Loucy (cell line): Measurements from ENCODE around the gene PTRH2.

Experiments used
- H2AFZ ChIP-seq: fragments of 200-600 bp; sonication (generic); 2 replicates; pipeline ENCODE4 v1.6.0; 2016; ENCODE audit warnings: antibody characterized with exemption, mild to moderate bottlenecking, low read length, moderate library complexity
- H3F3A ChIP-seq: fragments of 200-600 bp; 2 replicates; pipeline ENCODE4 v1.6.0; 2016; ENCODE audit warnings: antibody characterized with exemption, low read depth, mild to moderate bottlenecking
- H3K27me3 ChIP-seq: fragments of 200-600 bp; sonication (generic); 2 replicates; pipeline ENCODE4 v1.6.1; 2014; ENCODE audit warnings: low read length, mild to moderate bottlenecking; ENCODE audit not compliant: insufficient read depth, poor library complexity, severe bottlenecking
- H3K36me3 ChIP-seq: fragments of 200-600 bp; sonication (generic); 2 replicates; pipeline ENCODE4 v1.6.1; 2016; ENCODE audit warnings: low read length; ENCODE audit not compliant: insufficient read depth
- H3K4me1 ChIP-seq: fragments of 200-600 bp; sonication (generic); 2 replicates; pipeline ENCODE4 v1.5.1; 2014; ENCODE audit warnings: low read length, mild to moderate bottlenecking; ENCODE audit not compliant: insufficient read depth, poor library complexity, severe bottlenecking
- H3K4me2 ChIP-seq: fragments of 200-600 bp; sonication (generic); 2 replicates; pipeline ENCODE4 v1.6.0; 2014; ENCODE audit warnings: antibody characterized with exemption, low read length, low read depth, mild to moderate bottlenecking; ENCODE audit not compliant: poor library complexity, severe bottlenecking
- H3K4me3 ChIP-seq: fragments of 200-600 bp; sonication (generic); 2 replicates; pipeline ENCODE4 v1.5.1; 2014; ENCODE audit warnings: low read length, mild to moderate bottlenecking, mixed read lengths; ENCODE audit not compliant: poor library complexity, severe bottlenecking
- H3K79me2 ChIP-seq: fragments of 200-600 bp; sonication (generic); 2 replicates; pipeline ENCODE4 v1.6.1; 2014; ENCODE audit warnings: low read length; ENCODE audit not compliant: insufficient read depth
- H3K9ac ChIP-seq: fragments of 200-600 bp; sonication (generic); 2 replicates; pipeline ENCODE4 v1.6.0; 2014; ENCODE audit warnings: mild to moderate bottlenecking, low read depth, low read length, moderate library complexity; ENCODE audit not compliant: poor library complexity, severe bottlenecking
- H3K9me2 ChIP-seq: fragments of 200-600 bp; sonication (generic); replicated peaks from 2 replicates; pipeline ENCODE4 v1.6.1; 2016; ENCODE audit warnings: low read depth, low read length, mixed read lengths
- H3K9me3 ChIP-seq: fragments of 200-600 bp; sonication (generic); 2 replicates; pipeline ENCODE4 v1.6.1; 2014; ENCODE audit warnings: mild to moderate bottlenecking, antibody characterized with exemption, low read length, low read depth; ENCODE audit not compliant: insufficient read depth
- H4K20me1 ChIP-seq: fragments of 200-600 bp; sonication (generic); 2 replicates; pipeline ENCODE4 v1.6.0; 2014; ENCODE audit warnings: antibody characterized with exemption, low read length, mild to moderate bottlenecking; ENCODE audit not compliant: insufficient read depth, poor library complexity, severe bottlenecking
- EZH2phosphoT487 ChIP-seq: fragments of 200-600 bp; IDR thresholded peaks from 2 replicates; pipeline ENCODE4 v1.6.1; 2018; ENCODE audit warnings: antibody characterized with exemption, mild to moderate bottlenecking, moderate library complexity, borderline replicate concordance
- TF ChIP-seq, protein P1 (sequence below): fragments of 200-600 bp; sonication (generic); conservative IDR thresholded peaks from 2 replicates; pipeline ENCODE4 v1.5.1; 2014; ENCODE audit warnings: mild to moderate bottlenecking, antibody characterized with exemption, low read length

Gene PTRH2

GRCh38 chr17:59688008-59688407 is 19.2 kb downstream of the PTRH2 start:
- no peak overlapping the region for H2AFZ ChIP-seq
- no peak overlapping the region for H3K9ac ChIP-seq
- no peaks in the 10 kb centered on the region for H3K9me2 ChIP-seq
- H3K4me3 ChIP-seq = no peak overlapping the region
- no peak overlapping the region for H3K4me2 ChIP-seq
- H3K27me3 ChIP-seq = no peaks in the 10 kb centered on the region
- H3F3A ChIP-seq = no peaks in the 10 kb centered on the region
- no peaks in the 10 kb centered on the region for H3K4me1 ChIP-seq
- H3K9me3 ChIP-seq = no peaks in the 10 kb centered on the region
- no peak for TF ChIP-seq EZH2phosphoT487
- TF ChIP-seq, protein P1, sequence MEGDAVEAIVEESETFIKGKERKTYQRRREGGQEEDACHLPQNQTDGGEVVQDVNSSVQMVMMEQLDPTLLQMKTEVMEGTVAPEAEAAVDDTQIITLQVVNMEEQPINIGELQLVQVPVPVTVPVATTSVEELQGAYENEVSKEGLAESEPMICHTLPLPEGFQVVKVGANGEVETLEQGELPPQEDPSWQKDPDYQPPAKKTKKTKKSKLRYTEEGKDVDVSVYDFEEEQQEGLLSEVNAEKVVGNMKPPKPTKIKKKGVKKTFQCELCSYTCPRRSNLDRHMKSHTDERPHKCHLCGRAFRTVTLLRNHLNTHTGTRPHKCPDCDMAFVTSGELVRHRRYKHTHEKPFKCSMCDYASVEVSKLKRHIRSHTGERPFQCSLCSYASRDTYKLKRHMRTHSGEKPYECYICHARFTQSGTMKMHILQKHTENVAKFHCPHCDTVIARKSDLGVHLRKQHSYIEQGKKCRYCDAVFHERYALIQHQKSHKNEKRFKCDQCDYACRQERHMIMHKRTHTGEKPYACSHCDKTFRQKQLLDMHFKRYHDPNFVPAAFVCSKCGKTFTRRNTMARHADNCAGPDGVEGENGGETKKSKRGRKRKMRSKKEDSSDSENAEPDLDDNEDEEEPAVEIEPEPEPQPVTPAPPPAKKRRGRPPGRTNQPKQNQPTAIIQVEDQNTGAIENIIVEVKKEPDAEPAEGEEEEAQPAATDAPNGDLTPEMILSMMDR = no peak
- H3K79me2 ChIP-seq = peaks cover 4% of the 10 kb centered on the region; the same call in 1 of the 2 replicates
- peaks cover 87% of the 10 kb centered on the region for H3K36me3 ChIP-seq
- H4K20me1 ChIP-seq = peaks cover 9% of the 10 kb centered on the region

GRCh38 chr17:59684967-59685366 is 22.3 kb downstream of the PTRH2 start:
- Histone ChIP-seq H2AFZ (no peak overlapping the region), H3F3A (no peaks in the 10 kb centered on the region), H3K9ac (no peak overlapping the region), H3K4me2 (no peak overlapping the region), H4K20me1 (peaks cover 9% of the 10 kb centered on the region), H3K27me3 (no peaks in the 10 kb centered on the region), H3K79me2 (peaks cover 4% of the 10 kb centered on the region; the same call in 1 of the 2 replicates), H3K4me3 (no peak overlapping the region), H3K9me2 (no peaks in the 10 kb centered on the region), H3K4me1 (no peaks in the 10 kb centered on the region), H3K36me3 (peaks cover 95% of the 10 kb centered on the region), H3K9me3 (no peaks in the 10 kb centered on the region)
- TF ChIP-seq EZH2phosphoT487 = no peak
- TF ChIP-seq, protein P1 = no peak

DNA sequence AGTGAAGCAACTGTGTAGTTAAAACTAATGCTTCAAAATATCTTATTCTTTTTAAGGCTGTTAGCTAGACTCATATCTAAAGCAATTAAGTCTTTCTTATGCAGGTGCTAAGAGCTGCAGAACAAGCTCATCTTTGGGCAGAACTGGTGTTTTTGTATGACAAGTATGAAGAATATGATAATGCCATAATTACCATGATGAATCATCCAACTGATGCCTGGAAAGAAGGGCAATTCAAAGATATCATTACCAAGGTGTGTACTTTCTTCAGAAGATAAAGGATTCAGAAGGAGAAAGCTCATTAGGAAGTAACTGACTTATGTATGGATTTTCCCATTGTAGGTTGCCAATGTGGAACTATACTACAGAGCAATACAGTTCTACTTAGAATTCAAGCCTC is 23.9 kb downstream of the PTRH2 start:
- no peaks in the 10 kb centered on the region for H3F3A ChIP-seq
- no peak overlapping the region for H3K9ac ChIP-seq

More for the DNA sequence above, 23.9 kb downstream of the PTRH2 start:
- Histone ChIP-seq H4K20me1 (peaks cover 4% of the 10 kb centered on the region), H3K36me3 (peaks cover 96% of the 10 kb centered on the region), H3K79me2 (0 out of 2 replicates have a peak, but pooled peaks cover under 1% of the 10 kb centered on the region), H3K27me3 (no peaks in the 10 kb centered on the region), H3K4me1 (no peaks in the 10 kb centered on the region), H3K9me3 (no peaks in the 10 kb centered on the region), H2AFZ (no peak overlapping the region), H3K4me3 (no peak overlapping the region), H3K4me2 (no peak overlapping the region), H3K9me2 (no peaks in the 10 kb centered on the region)
- TF ChIP-seq, protein P1 = no peak
- no peak for TF ChIP-seq EZH2phosphoT487
